GM12878 (cell line): Measurements from ENCODE around the gene SLC26A8. TPM values are rescaled to one million over a fixed set of nuclear protein-coding genes. Genes with fewer than 3 reads are reported as not detected.

Experiments
- ATAC-seq: fragments of 200-7000 bp; cut with Tn5 transposase; 3 replicates; pipeline ENCODE4 v1.9.1; 2020; ENCODE audit warnings: mild to moderate bottlenecking, moderate library complexity
- BruUV-seq: library from RNA; stranded (reverse); fragments of 400-500 nt; replicated peaks from 2 replicates; lab custom pipeline; 2021; lab: Mats Ljungman, UMichigan
- CTCF ChIA-PET: fragments of 300-600 bp; sonication (Branson Sonifier 250); formaldehyde crosslinking; extraction: SDS; loops from one replicate; lab custom pipeline; 2021; ENCODE audit warnings: inconsistent platforms; lab: Yijun Ruan, JAX
- POLR2A ChIA-PET: fragments of 350-600 bp; formaldehyde crosslinking; extraction: SDS; loops from one replicate; lab custom pipeline; 2021; ENCODE audit warnings: inconsistent platforms; lab: Charles Lee
- RAD21 ChIA-PET: fragments of 300-600 bp; sonication (Branson Sonifier 250); formaldehyde crosslinking; loops from one replicate; lab custom pipeline; 2023; ENCODE audit warnings: antibody characterized with exemption; ENCODE audit not compliant: unreplicated experiment; lab: Charles Lee
- SMC1A ChIA-PET: fragments of 300-600 bp; sonication (Branson Sonifier 250); formaldehyde crosslinking; loops from one replicate; lab custom pipeline; 2023; ENCODE audit not compliant: unreplicated experiment, uncharacterized antibody; lab: Charles Lee
- DNase-seq: peaks from one replicate; pipeline ENCODE4 v3.0.0-alpha.2; 2011; ENCODE audit warnings: low read depth, low spot score
- FAIRE-seq: peaks from 3 replicates; lab custom pipeline; 2011; peaks lifted over from hg19 to GRCh38; lab: Jason Lieb, UNC
- H2AFZ ChIP-seq: 2 replicates; pipeline ENCODE4 v1.6.0; 2011; ENCODE audit warnings: low read depth, low read length, control low read depth; ENCODE audit not compliant: control insufficient read depth
- H3K27ac ChIP-seq: 2 replicates; pipeline ENCODE4 v1.5.1; 2011; ENCODE audit warnings: control low read depth; ENCODE audit not compliant: control insufficient read depth, insufficient read depth
- H3K27me3 ChIP-seq, 2 experiments: replicated peaks in 1 of 2; 2 replicates each; pipeline versions ENCODE4 v1.6.0 to v1.6.1; 2011; ENCODE audit warnings: low read length in 1 of 2; ENCODE audit not compliant: control insufficient read depth in 2 of 2, insufficient read depth in 2 of 2
- H3K36me3 ChIP-seq, 2 experiments: 2 replicates each; pipeline ENCODE4 v1.5.1; 2011; ENCODE audit warnings: low read length in 1 of 2; ENCODE audit not compliant: control insufficient read depth in 2 of 2, insufficient read depth in 2 of 2
- H3K4me1 ChIP-seq: 2 replicates; pipeline ENCODE4 v1.6.1; 2011; ENCODE audit warnings: mild to moderate bottlenecking, low read length, moderate library complexity, mixed read lengths; ENCODE audit not compliant: control insufficient read depth, insufficient read depth
- H3K4me2 ChIP-seq: 2 replicates; pipeline ENCODE4 v1.6.0; 2011; ENCODE audit warnings: control low read depth; ENCODE audit not compliant: control insufficient read depth, insufficient read depth
- H3K4me3 ChIP-seq: fragments of 200-600 bp; sonication (generic); 2 replicates; pipeline ENCODE4 v1.5.1; 2016
- H3K79me2 ChIP-seq: 2 replicates; pipeline ENCODE4 v1.6.0; 2011; ENCODE audit warnings: low read length; ENCODE audit not compliant: control insufficient read depth, insufficient read depth
- H3K9ac ChIP-seq: 2 replicates; pipeline ENCODE4 v1.8.0; 2011; ENCODE audit warnings: low read length, control low read depth, mixed read lengths; ENCODE audit not compliant: control insufficient read depth, insufficient read depth
- H3K9me3 ChIP-seq: replicated peaks from 3 replicates; pipeline ENCODE4 v1.5.1; 2011; ENCODE audit warnings: mild to moderate bottlenecking, low read length; ENCODE audit not compliant: control insufficient read depth, insufficient read depth
- H4K20me1 ChIP-seq: 2 replicates; pipeline ENCODE4 v1.6.0; 2011; ENCODE audit not compliant: control insufficient read depth, insufficient read depth
- BHLHE40 ChIP-seq, 2 experiments: fragments of 450-650 bp in 1 of 2; IDR thresholded peaks; 2 replicates each; pipeline ENCODE4 v1.6.1; 2011 to 2017; ENCODE audit warnings: low read depth in 2 of 2, borderline replicate concordance in 1 of 2, improper control_type of control experiment in 1 of 2, low read length in 1 of 2, mild to moderate bottlenecking in 1 of 2
- CUX1 ChIP-seq: IDR thresholded peaks from 2 replicates; pipeline ENCODE4 v1.6.1; 2012; ENCODE audit warnings: improper control_type of control experiment, low read depth, low read length; ENCODE audit not compliant: insufficient replicate concordance
- GATAD2B ChIP-seq: fragments of 450-650 bp; conservative IDR thresholded peaks from 2 replicates; pipeline ENCODE4 v1.6.1; 2017; ENCODE audit warnings: low read depth, mild to moderate bottlenecking, moderate library complexity
- IRF5 ChIP-seq: fragments of 450-650 bp; IDR thresholded peaks from 2 replicates; pipeline ENCODE4 v1.6.1; 2017; ENCODE audit warnings: borderline replicate concordance
- MTA3 ChIP-seq: IDR thresholded peaks from 2 replicates; pipeline ENCODE4 v1.6.1; 2012; ENCODE audit warnings: low read length, inconsistent platforms, borderline replicate concordance
- MYC ChIP-seq: IDR thresholded peaks from 2 replicates; pipeline ENCODE4 v1.6.1; 2011; ENCODE audit warnings: mild to moderate bottlenecking, low read length, moderate library complexity, inconsistent platforms; ENCODE audit not compliant: insufficient read depth, insufficient replicate concordance, insufficient read length, severe bottlenecking
- PKNOX1 ChIP-seq: fragments of 450-650 bp; IDR thresholded peaks from 2 replicates; pipeline ENCODE4 v1.6.1; 2016; ENCODE audit warnings: mild to moderate bottlenecking
- POLR2AphosphoS5 ChIP-seq: IDR thresholded peaks from 2 replicates; pipeline ENCODE4 v1.6.1; 2011; ENCODE audit warnings: mild to moderate bottlenecking, low read length, inconsistent platforms
- RAD21 ChIP-seq: IDR thresholded peaks from 2 replicates; pipeline ENCODE4 v1.6.1; 2011; ENCODE audit warnings: mild to moderate bottlenecking, low read depth, low read length, moderate library complexity; ENCODE audit not compliant: insufficient read depth
- RCOR1 ChIP-seq: conservative IDR thresholded peaks from 2 replicates; pipeline ENCODE4 v1.6.1; 2012; ENCODE audit warnings: low read depth, low read length, improper control_type of control experiment
- STAT3 ChIP-seq: IDR thresholded peaks from 2 replicates; pipeline ENCODE4 v1.6.1; 2011; ENCODE audit warnings: low read depth, low read length, improper control_type of control experiment
- ZNF207 ChIP-seq: fragments of 450-650 bp; IDR thresholded peaks from 2 replicates; pipeline ENCODE4 v1.6.1; 2014; ENCODE audit warnings: antibody characterized with exemption, mild to moderate bottlenecking, borderline replicate concordance
- WGBS: methylation state at CpG from one replicate; pipeline ENCODE4 v1.1.6; 2016; ENCODE audit warnings: low lambda C conversion rate; ENCODE audit not compliant: insufficient replicate concordance, insufficient coverage; ENCODE audit errors: missing lambda C conversion rate; 5-methylcytosine and 5-hydroxymethylcytosine counted together
- in situ Hi-C: fragments of 300-500 bp; cut with MboI; formaldehyde crosslinking; loops from 9 replicates; pipeline ENCODE4 v1.14.3; 2018; ENCODE audit warnings: mixed read lengths
- intact Hi-C: fragments of 100-400 bp; cut with micrococcal nuclease; formaldehyde crosslinking; loops from one replicate; pipeline ENCODE4 v1.14.2; 2022; ENCODE audit not compliant: unreplicated experiment
- polyA plus RNA-seq, 11 experiments: library from polyadenylated mRNA; depleted of rRNA in 4 of 11; unstranded in 6 of 11; stranded (reverse) in 5 of 11; fragments of >200 nt; fragmentation: Nextera tagmentation in 4 of 11; fragmentation: Illumina TruSeq in 1 of 11; extraction: Ambion mirVana in 4 of 11; extraction: Trizol in 1 of 11; gene quantifications; 1 replicate in 1 of 11; 2 replicates in 10 of 11; pipeline versions ENCODE4 v1.2.1 to v1.2.3, GENCODE V29; 2011 to 2016; ENCODE audit warnings: inconsistent platforms in 2 of 11, missing spikeins in 2 of 11, low read depth in 1 of 11
- total RNA-seq, 4 experiments: library from RNA; depleted of rRNA in 3 of 4; stranded (reverse); fragments of >200 nt in 3 of 4; fragmentation: Illumina TruSeq in 1 of 4; extraction: Trizol in 1 of 4; gene quantifications; 2 replicates each; pipeline versions ENCODE4 v1.2.1 to v1.2.3, GENCODE V29; 2013 to 2021

SLC26A8 gene
- total and polyA plus RNA-seq, 10 of the 15 experiments (the other 5 are each of a cell fraction or from before 2014, with no cell fraction given): 0.09 to 0.95 (median 0.27) TPM; not detected in 2

- DNase-seq (no peak), ATAC-seq (no peak), FAIRE-seq (no peak)
- H3K36me3 ChIP-seq: peaks cover 4 to 8% of the 10 kb centered on the region in 2 experiments; a peak in 2 of 4 replicates
- no peaks in the 10 kb centered on the region for H4K20me1 ChIP-seq
- H2AFZ ChIP-seq: no peak overlapping the region
- no peaks in the 10 kb centered on the region for H3K4me1 ChIP-seq
- H3K27me3 ChIP-seq: no peaks in the 10 kb centered on the region
- intact Hi-C loops (no loop called here), in situ Hi-C loops (no loop called here)
- SMC1A ChIA-PET: interaction anchor here (0.8 to 1.7 kb wide), 4 partner anchors 10 to 292 kb away, joined by 3 to 4 read pairs (median 4); no protein-coding TSS in a partner anchor
- peaks cover 20% of the 10 kb centered on the region for H3K9me3 ChIP-seq
- H3K4me2 ChIP-seq: no peak overlapping the region
- 97% methylated on average over 8 of the region's 8 CpGs for WGBS
- peaks cover 25% of the 10 kb centered on the region for H3K79me2 ChIP-seq
- H3K27ac ChIP-seq: no peak overlapping the region
- RAD21 ChIA-PET: no interaction called here
- no peak overlapping the region for H3K4me3 ChIP-seq
- POLR2A ChIA-PET: interaction anchor here (0.5 to 1.7 kb wide), 2 partner anchors 10 to 37 kb away, joined by 3 to 5 read pairs; no protein-coding TSS in a partner anchor
- CTCF ChIA-PET: interaction anchor here (2.0 kb wide), 1 partner anchor 12 kb away, joined by 6 read pairs; no protein-coding TSS in a partner anchor
- no peak overlapping the region for H3K9ac ChIP-seq
- no TSS peak for BruUV-seq
- TF ChIP-seq IRF5 (no peak), STAT3 (no peak), POLR2AphosphoS5 (no peak), BHLHE40 (IDR thresholded peaks at IDR 0.05; ENCODE audit: borderline replicate concordance in 1 of 2, low read depth in 2 of 2, low read length in 1 of 2) (no peak), CUX1 (no peak), ZNF207 (no peak), GATAD2B (no peak), PKNOX1 (no peak), RCOR1 (no peak), RAD21 (no peak), MTA3 (no peak), MYC (no peak)
Measured at GRCh38 chr6:35911871-35912653, 112.4 kb downstream of the SLC26A8 start.
